HL-60 (cell line): Measurements from ENCODE around the gene TPD52L1.

ENCODE experiments used
- DNase-seq, 2 experiments: peaks; one replicate each; pipeline ENCODE4 v3.0.0-alpha.2; 2010 to 2020; ENCODE audit warnings: low read depth in 1 of 2, low spot score in 1 of 2
- H3K27ac ChIP-seq: fragments of 250-450 bp; sonication (Bioruptor Pico); replicated peaks from 2 replicates; pipeline ENCODE4 v1.5.1; 2020; ENCODE audit warnings: mild to moderate bottlenecking, moderate library complexity
- H3K27me3 ChIP-seq: fragments of 250-450 bp; sonication (Bioruptor Pico); 2 replicates; pipeline ENCODE4 v1.5.1; 2021; ENCODE audit warnings: mild to moderate bottlenecking, moderate library complexity; ENCODE audit not compliant: insufficient read depth, poor library complexity, severe bottlenecking
- H3K4me3 ChIP-seq: replicated peaks from 2 replicates; pipeline ENCODE4 v1.5.1; 2011; ENCODE audit warnings: mild to moderate bottlenecking, control low read depth, low read length; ENCODE audit not compliant: insufficient read depth
- GABPA ChIP-seq: IDR thresholded peaks from 2 replicates; pipeline ENCODE4 v1.6.1; 2012; ENCODE audit warnings: low read depth
- POLR2AphosphoS5 ChIP-seq: IDR thresholded peaks from 2 replicates; pipeline ENCODE4 v1.6.1; 2012; ENCODE audit warnings: low read depth
- REST ChIP-seq: IDR thresholded peaks from 2 replicates; pipeline ENCODE4 v1.6.1; 2012; ENCODE audit warnings: low read depth; ENCODE audit not compliant: insufficient replicate concordance
- SPI1 ChIP-seq: IDR thresholded peaks from 2 replicates; pipeline ENCODE4 v1.6.1; 2012; ENCODE audit warnings: low read depth, mild to moderate bottlenecking, borderline replicate concordance
- TF ChIP-seq, protein P1 (sequence below): IDR thresholded peaks from one replicate; pipeline ENCODE4 v1.5.1; 2011; ENCODE audit warnings: low read length, control low read depth, inconsistent platforms; ENCODE audit not compliant: insufficient read depth

TPD52L1 gene

DNA sequence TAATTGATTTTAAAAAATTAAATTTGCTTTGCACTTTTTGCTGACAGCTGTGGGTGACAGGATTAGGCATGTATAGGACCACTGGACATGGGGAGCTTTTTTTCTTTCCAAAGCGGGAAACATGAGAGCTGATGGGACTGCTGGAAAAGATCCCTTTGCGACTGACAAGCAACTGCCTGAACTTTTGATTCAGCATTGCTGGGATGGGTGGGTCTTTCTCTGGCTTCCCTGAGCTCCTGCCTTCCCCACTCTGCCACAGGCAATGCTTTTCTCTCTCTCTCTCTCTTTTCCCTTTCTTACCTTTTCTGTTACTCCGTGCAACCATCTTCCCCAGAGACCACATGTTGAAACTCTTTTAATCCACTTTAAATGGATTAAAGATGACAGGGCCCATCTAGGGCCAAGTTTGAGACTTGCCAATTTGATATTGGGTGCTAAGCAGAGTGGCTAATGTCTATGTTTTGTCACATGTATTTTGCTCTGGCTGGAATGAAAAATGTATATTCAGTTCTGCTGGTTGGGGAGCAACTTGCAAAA lies 33.5 kb upstream of the TPD52L1 start:
- no peak for DNase-seq
- Histone ChIP-seq H3K4me3 (no peak overlapping the region), H3K27me3 (no peaks in the 10 kb centered on the region), H3K27ac (no peak overlapping the region)
- TF ChIP-seq, protein P1, sequence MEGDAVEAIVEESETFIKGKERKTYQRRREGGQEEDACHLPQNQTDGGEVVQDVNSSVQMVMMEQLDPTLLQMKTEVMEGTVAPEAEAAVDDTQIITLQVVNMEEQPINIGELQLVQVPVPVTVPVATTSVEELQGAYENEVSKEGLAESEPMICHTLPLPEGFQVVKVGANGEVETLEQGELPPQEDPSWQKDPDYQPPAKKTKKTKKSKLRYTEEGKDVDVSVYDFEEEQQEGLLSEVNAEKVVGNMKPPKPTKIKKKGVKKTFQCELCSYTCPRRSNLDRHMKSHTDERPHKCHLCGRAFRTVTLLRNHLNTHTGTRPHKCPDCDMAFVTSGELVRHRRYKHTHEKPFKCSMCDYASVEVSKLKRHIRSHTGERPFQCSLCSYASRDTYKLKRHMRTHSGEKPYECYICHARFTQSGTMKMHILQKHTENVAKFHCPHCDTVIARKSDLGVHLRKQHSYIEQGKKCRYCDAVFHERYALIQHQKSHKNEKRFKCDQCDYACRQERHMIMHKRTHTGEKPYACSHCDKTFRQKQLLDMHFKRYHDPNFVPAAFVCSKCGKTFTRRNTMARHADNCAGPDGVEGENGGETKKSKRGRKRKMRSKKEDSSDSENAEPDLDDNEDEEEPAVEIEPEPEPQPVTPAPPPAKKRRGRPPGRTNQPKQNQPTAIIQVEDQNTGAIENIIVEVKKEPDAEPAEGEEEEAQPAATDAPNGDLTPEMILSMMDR = no peak
- TF ChIP-seq POLR2AphosphoS5 = no peak
- TF ChIP-seq REST = no peak
- TF ChIP-seq GABPA = no peak
- TF ChIP-seq SPI1 = no peak

GRCh38 chr6:125121894-125122293 lies 31.7 kb upstream of the TPD52L1 start:
- TF ChIP-seq, protein P1 = no peak
- TF ChIP-seq SPI1 = no peak

GRCh38 chr6:125123051-125123450 lies 30.5 kb upstream of the TPD52L1 start:
- Histone ChIP-seq H3K4me3 (no peak overlapping the region), H3K27me3 (no peaks in the 10 kb centered on the region)

More at GRCh38 chr6:125121894-125122293, 31.7 kb upstream of the TPD52L1 start:
- H3K4me3 ChIP-seq = no peak overlapping the region
- no peak overlapping the region for H3K27ac ChIP-seq
- no peak for DNase-seq
- H3K27me3 ChIP-seq = no peaks in the 10 kb centered on the region

More at GRCh38 chr6:125123051-125123450, 30.5 kb upstream of the TPD52L1 start:
- no peak for DNase-seq
- TF ChIP-seq REST (no peak), POLR2AphosphoS5 (no peak), GABPA (no peak), SPI1 (no peak)
- TF ChIP-seq, protein P1 = no peak
- no peak overlapping the region for H3K27ac ChIP-seq
